ENCODE data around the gene MYOZ3. TPM values are rescaled to one million over a fixed set of nuclear protein-coding genes. Genes with fewer than 3 reads are reported as not detected.

Gene MYOZ3
- total and polyA plus RNA-seq, 2 donors (not counting 1 experiment from before 2014, with no cell fraction given): 0.04 TPM; not detected in 1

DNA sequence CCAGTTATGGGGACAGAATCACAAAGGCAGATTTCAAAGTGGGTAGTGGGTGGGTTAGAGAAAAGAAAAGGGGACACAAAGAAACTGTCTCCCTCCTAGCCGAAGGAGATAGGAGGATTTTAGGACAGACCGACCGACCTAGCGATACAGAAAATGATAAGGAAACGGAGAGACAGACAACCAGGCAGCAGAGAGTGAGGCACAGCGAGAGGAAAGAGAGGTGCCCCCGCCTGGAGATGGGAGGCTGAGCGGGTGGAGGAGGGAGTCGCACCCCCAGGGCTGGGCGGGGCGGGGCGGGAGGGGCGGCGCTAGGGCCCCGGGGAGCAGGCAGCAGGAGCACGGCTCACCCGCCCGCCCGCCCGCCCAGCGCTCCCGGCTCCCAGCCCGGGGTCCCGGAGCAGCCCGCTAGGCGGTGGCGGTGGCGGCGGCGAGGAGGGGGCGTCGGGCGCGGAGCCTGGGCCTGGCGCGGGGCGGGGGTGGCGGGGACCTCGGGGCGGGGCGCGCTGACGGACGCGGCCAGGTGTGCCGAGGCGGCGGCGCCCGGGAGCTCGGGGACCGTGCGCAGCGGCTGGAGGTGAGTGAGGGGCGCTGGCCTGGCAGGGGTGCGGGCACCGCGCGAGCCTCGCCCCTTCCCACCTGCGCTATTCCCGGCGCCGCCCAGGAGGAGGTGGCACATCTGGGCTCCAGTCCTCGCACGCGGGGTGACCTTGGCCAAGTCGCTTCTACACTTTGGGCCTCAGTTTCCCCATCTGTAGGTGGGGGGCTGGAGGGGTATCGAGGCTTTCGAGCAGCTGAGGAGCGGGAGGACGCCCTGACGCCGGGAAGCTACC lies 36.5 kb upstream of the MYOZ3 start:
- Histone ChIP-seq H3K9ac (ENCODE audit: low read length) (peak overlapping the region; percentile 85), H3K9me3 (ENCODE audit: control extremely low read depth in 1 of 3, control insufficient read depth in 2 of 3, insufficient read depth in 1 of 3, low read length in 2 of 3) (no peaks in the 10 kb centered on the region), H4K20me1 (ENCODE audit: control insufficient read depth, insufficient read depth, low read length, poor library complexity, severe bottlenecking) (peaks cover 11% of the 10 kb centered on the region), H3K4me2 (replicated peaks; ENCODE audit: low read depth, low read length, poor library complexity, severe bottlenecking) (peak overlapping the region; percentile 97), H3K4me1 (ENCODE audit: control insufficient read depth in 2 of 2, insufficient read depth in 2 of 2, low read length in 2 of 2) (peaks cover 45 to 48% of the 10 kb centered on the region in 2 donors), H3K4me3 (ENCODE audit: control extremely low read depth in 1 of 5, extremely low read depth in 1 of 5, insufficient read depth in 1 of 5, low read depth in 2 of 5, low read length in 4 of 5) (peak overlapping the region; percentile 46 to 83 (median 75)), H3K27me3 (replicated peaks in 1 of 4; ENCODE audit: control extremely low read depth in 1 of 4, control insufficient read depth in 3 of 4, insufficient read depth in 4 of 4, low read length in 3 of 4) (no peaks in the 10 kb centered on the region), H2AFZ (ENCODE audit: insufficient read depth, low read depth, low read length, poor library complexity, severe bottlenecking) (peak overlapping the region; percentile 68), H3K36me3 (replicated peaks in 1 of 2; ENCODE audit: control extremely low read depth in 1 of 2, control insufficient read depth in 1 of 2, extremely low read depth in 1 of 2, insufficient read depth in 2 of 2, low read length in 1 of 2) (peaks cover 0 to 6% of the 10 kb centered on the region in 2 experiments), H3K79me2 (ENCODE audit: control insufficient read depth, insufficient read depth, low read length) (peaks cover 47% of the 10 kb centered on the region), H3K27ac (ENCODE audit: low read length in 2 of 2) (peak overlapping the region in 1 of 2 donors; percentile 41)
- WGBS (ENCODE audit: insufficient coverage): 7% methylated on average over 63 of the region's 74 CpGs
- Mint-ChIP-seq H3K4me3 (peak overlapping the region; percentile 93), H3K9me3 (ENCODE audit: insufficient read depth) (no peaks in the 10 kb centered on the region), H3K4me1 (peaks cover 55% of the 10 kb centered on the region), H3K27me3 (no peaks in the 10 kb centered on the region), H3K27ac (peak overlapping the region; percentile 78)
- ATAC-seq (ENCODE audit: low read depth) (peak; percentile 34), DNase-seq (peak; percentile 54)
- TF ChIP-seq EZH2 (IDR thresholded peaks at IDR 0.05; ENCODE audit: borderline replicate concordance, insufficient read depth, low read depth, low read length, poor library complexity, severe bottlenecking): no peak
- TF ChIP-seq, protein P1, sequence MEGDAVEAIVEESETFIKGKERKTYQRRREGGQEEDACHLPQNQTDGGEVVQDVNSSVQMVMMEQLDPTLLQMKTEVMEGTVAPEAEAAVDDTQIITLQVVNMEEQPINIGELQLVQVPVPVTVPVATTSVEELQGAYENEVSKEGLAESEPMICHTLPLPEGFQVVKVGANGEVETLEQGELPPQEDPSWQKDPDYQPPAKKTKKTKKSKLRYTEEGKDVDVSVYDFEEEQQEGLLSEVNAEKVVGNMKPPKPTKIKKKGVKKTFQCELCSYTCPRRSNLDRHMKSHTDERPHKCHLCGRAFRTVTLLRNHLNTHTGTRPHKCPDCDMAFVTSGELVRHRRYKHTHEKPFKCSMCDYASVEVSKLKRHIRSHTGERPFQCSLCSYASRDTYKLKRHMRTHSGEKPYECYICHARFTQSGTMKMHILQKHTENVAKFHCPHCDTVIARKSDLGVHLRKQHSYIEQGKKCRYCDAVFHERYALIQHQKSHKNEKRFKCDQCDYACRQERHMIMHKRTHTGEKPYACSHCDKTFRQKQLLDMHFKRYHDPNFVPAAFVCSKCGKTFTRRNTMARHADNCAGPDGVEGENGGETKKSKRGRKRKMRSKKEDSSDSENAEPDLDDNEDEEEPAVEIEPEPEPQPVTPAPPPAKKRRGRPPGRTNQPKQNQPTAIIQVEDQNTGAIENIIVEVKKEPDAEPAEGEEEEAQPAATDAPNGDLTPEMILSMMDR (IDR thresholded peaks at IDR 0.05): no peak
- POLR2A ChIA-PET: no interaction called here
- CTCF ChIA-PET: no interaction called here
- intact Hi-C loops (cut with micrococcal nuclease): loop anchor here (1.0 to 10.0 kb wide), 2 partner anchors 62 to 170 kb away; no protein-coding TSS in a partner anchor

DNA sequence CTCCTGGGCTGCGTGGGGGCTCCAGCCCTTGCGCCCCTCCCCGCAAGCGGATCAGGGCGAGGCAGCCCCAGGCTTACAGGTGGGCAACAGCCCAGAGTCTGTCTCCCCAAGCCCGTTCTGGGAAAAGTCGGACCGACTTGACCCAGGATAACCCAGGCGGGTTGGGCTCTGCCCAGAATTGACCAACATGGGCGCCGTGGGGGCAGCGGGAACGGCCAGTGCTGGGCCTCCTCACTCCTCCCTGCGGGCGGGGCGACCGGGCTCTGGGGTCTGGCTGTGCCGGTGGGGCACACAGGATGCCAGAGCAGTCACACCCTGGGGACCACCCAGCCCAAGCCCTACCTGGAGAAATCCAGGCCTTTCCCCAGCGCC lies 35.9 kb upstream of the MYOZ3 start:
- H4K20me1 ChIP-seq (ENCODE audit: control insufficient read depth, insufficient read depth, low read length, poor library complexity, severe bottlenecking): peaks cover 17% of the 10 kb centered on the region
- ATAC-seq (ENCODE audit: low read depth): no peak
- 35% methylated on average over 18 of the region's 19 CpGs for WGBS (ENCODE audit: insufficient coverage)
- peak overlapping the region; percentile 93 for H3K4me3 Mint-ChIP-seq
- peak overlapping the region; percentile 41 to 56 for H3K27ac ChIP-seq (ENCODE audit: low read length in 2 of 2)
- POLR2A ChIA-PET: no interaction called here
- H3K4me1 ChIP-seq (ENCODE audit: control insufficient read depth in 2 of 2, insufficient read depth in 2 of 2, low read length in 2 of 2): peaks cover 45 to 48% of the 10 kb centered on the region in 2 donors
- no peak overlapping the region for H3K27ac Mint-ChIP-seq
- peak overlapping the region; percentile 46 to 83 (median 75) for H3K4me3 ChIP-seq (ENCODE audit: control extremely low read depth in 1 of 5, extremely low read depth in 1 of 5, insufficient read depth in 1 of 5, low read depth in 2 of 5, low read length in 4 of 5)
- H3K9ac ChIP-seq (ENCODE audit: low read length): peak overlapping the region; percentile 85
- H3K27me3 Mint-ChIP-seq: no peaks in the 10 kb centered on the region
- peak overlapping the region; percentile 68 for H2AFZ ChIP-seq (ENCODE audit: insufficient read depth, low read depth, low read length, poor library complexity, severe bottlenecking)
- peak; percentile 29 for DNase-seq
- no peaks in the 10 kb centered on the region for H3K27me3 ChIP-seq (replicated peaks in 1 of 4; ENCODE audit: control extremely low read depth in 1 of 4, control insufficient read depth in 3 of 4, insufficient read depth in 4 of 4, low read length in 3 of 4)
- TF ChIP-seq, protein P1 (IDR thresholded peaks at IDR 0.05): no peak
- no peak for TF ChIP-seq EZH2 (IDR thresholded peaks at IDR 0.05; ENCODE audit: borderline replicate concordance, insufficient read depth, low read depth, low read length, poor library complexity, severe bottlenecking)
- peak overlapping the region; percentile 97 for H3K4me2 ChIP-seq (replicated peaks; ENCODE audit: low read depth, low read length, poor library complexity, severe bottlenecking)
- CTCF ChIA-PET: interaction anchor here (1.3 kb wide), 1 partner anchor 192 kb away, joined by 3 read pairs; no protein-coding TSS in a partner anchor
- H3K9me3 Mint-ChIP-seq (ENCODE audit: insufficient read depth): no peaks in the 10 kb centered on the region
- H3K4me1 Mint-ChIP-seq: peaks cover 55% of the 10 kb centered on the region
- H3K36me3 ChIP-seq (replicated peaks in 1 of 2; ENCODE audit: control extremely low read depth in 1 of 2, control insufficient read depth in 1 of 2, extremely low read depth in 1 of 2, insufficient read depth in 2 of 2, low read length in 1 of 2): peaks cover 0 to 12% of the 10 kb centered on the region in 2 experiments
- H3K79me2 ChIP-seq (ENCODE audit: control insufficient read depth, insufficient read depth, low read length): peaks cover 53% of the 10 kb centered on the region
- no peaks in the 10 kb centered on the region for H3K9me3 ChIP-seq (ENCODE audit: control extremely low read depth in 1 of 3, control insufficient read depth in 2 of 3, insufficient read depth in 1 of 3, low read length in 2 of 3)
- intact Hi-C loops (cut with micrococcal nuclease): loop anchor here (10.0 kb wide), 1 partner anchor 170 kb away; no protein-coding TSS in a partner anchor

Data from B cell (primary cell).